Progenitor cell of endocrine pancreas (in vitro differentiated cells): ENCODE measurements around the gene SYNPO. TPM values are rescaled to one million over a fixed set of nuclear protein-coding genes. Genes with fewer than 3 reads are reported as not detected.
A peak's percentile ranks its signal among the peaks of the same experiment; 100 is the strongest.

Experiments used
- DNase-seq: peaks from one replicate; pipeline ENCODE4 v3.0.0; 2021; ENCODE audit warnings: low spot score; ENCODE audit not compliant: unreplicated experiment
- H3K27ac Mint-ChIP-seq: 2 replicates; pipeline ENCODE4 v1.8.0; 2021; ENCODE audit warnings: mild to moderate bottlenecking, moderate library complexity, mixed read lengths
- H3K27me3 Mint-ChIP-seq: 2 replicates; pipeline ENCODE4 v1.8.0; 2021; ENCODE audit warnings: mixed read lengths
- H3K36me3 Mint-ChIP-seq: 2 replicates; pipeline ENCODE4 v1.8.0; 2022; ENCODE audit warnings: mixed read lengths; ENCODE audit not compliant: insufficient read depth
- H3K4me1 Mint-ChIP-seq: 2 replicates; pipeline ENCODE4 v1.8.0; 2021; ENCODE audit warnings: low read depth, mixed read lengths
- H3K4me3 Mint-ChIP-seq: 2 replicates; pipeline ENCODE4 v1.8.0; 2021; ENCODE audit warnings: low read depth, mild to moderate bottlenecking, moderate library complexity, mixed read lengths
- H3K9me3 Mint-ChIP-seq: 2 replicates; pipeline ENCODE4 v1.8.0; 2021; ENCODE audit warnings: low read depth, mixed read lengths
- CTCF ChIP-seq: fragments of 200-600 bp; sonication (generic); IDR thresholded peaks from one replicate; pipeline ENCODE4 v1.5.0; 2021; ENCODE audit warnings: antibody characterized with exemption, mild to moderate bottlenecking; ENCODE audit not compliant: unreplicated experiment
- total RNA-seq: library from RNA; stranded (reverse); gene quantifications from 2 replicates; pipeline ENCODE4 v1.2.1, GENCODE V29; 2021

SYNPO gene
- total RNA-seq, 1 donor from 2014 or later, result 1.5 TPM

DNA sequence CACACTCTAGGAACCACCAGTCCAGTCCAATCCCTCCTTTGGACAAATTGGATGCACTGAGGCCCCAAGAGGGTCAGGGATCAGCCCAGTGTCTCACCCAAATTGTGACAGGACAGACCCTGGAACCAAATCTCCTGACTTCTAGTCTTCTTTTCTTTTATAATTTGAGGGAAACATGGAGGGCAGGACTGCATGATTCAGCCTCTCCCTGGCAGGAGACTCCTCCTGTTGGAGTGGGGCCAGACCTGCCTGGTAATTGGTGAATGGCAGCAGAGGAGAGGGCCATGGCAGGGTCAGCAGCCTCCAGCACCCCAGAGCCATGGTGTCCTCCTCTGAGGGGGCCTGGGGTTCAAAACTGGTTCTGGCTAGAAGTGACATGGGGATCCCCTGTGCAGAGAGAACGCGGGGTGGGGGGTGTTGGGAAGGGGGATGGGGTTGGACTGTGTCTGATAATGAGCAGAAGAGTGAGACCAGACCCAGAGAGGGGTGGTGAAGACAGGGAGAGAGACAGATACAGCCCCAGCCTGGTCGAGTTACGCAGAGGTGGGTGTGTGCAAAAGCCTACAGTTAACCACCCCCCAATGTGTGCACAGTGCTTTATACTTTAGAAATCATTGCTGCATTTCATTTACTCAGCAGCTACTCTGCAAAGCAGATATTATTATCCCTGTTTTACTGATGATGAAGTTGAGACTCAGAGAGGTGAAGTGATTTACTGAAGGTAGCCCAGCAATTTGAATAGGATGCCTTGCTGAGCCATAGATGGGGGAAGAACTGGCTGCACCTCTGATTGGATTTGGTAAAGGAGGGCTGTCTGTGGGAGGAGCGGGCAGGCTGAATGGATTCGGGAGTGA, 3.8 kb upstream of the SYNPO start:
- DNase-seq, result no peak
- Mint-ChIP-seq H3K36me3 (no peaks in the 10 kb centered on the region), H3K4me3 (no peak overlapping the region), H3K4me1 (peaks cover 30% of the 10 kb centered on the region), H3K9me3 (no peaks in the 10 kb centered on the region), H3K27ac (peak overlapping the region; percentile 67), H3K27me3 (peaks cover 2% of the 10 kb centered on the region)
- TF ChIP-seq CTCF, result no peak

DNA sequence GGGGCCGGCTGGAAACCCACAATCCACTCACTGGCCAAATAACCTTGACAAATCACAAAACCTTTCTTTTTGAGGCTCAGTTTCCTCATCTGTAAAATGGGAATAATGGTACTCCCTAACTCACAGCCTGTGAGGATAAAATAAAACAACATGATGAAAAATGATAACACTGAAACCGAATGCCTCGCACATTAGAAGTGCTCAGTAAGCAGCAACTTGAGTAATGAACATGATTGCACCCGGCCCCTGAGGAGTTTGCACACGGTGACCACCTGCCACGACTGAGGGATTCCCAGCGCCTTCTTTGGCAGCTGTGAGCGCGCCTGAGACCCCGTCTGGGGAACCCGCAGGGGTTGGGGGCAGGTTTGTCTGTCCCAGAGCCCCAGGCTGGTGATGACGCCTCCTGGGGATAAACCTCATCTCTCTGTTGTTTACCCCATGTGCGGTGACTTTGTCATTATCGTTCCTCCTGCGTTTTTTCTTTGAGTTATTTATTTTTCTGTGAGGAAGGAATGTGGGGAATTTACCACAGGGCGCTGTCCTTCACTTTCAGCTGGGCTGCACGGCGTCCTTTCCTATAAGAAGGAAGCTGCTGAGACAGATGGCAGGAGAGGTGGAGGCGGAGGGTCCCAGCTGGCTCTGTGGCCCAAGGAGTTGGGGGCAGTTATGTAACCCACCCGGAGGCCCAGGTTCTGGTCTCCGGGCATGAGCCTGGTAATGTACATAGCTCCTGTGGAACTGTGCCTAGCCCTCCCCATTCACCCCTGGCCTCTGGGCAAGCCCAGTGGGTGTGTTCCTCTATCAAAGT, 3.0 kb upstream of the SYNPO start:
- Mint-ChIP-seq H3K36me3 (no peaks in the 10 kb centered on the region), H3K9me3 (no peaks in the 10 kb centered on the region), H3K27ac (peak overlapping the region; percentile 74), H3K4me3 (no peak overlapping the region), H3K4me1 (peaks cover 31% of the 10 kb centered on the region), H3K27me3 (peaks cover 2% of the 10 kb centered on the region)
- peak; percentile 25 for DNase-seq
- no peak for TF ChIP-seq CTCF

GRCh38 chr5:150638053-150638444, 2.4 kb upstream of the SYNPO start:
- no peak for TF ChIP-seq CTCF
- Mint-ChIP-seq H3K4me1 (peaks cover 31% of the 10 kb centered on the region), H3K36me3 (no peaks in the 10 kb centered on the region), H3K27me3 (peaks cover 2% of the 10 kb centered on the region), H3K9me3 (no peaks in the 10 kb centered on the region), H3K27ac (peak overlapping the region; percentile 83), H3K4me3 (no peak overlapping the region)
- DNase-seq, result no peak

DNA sequence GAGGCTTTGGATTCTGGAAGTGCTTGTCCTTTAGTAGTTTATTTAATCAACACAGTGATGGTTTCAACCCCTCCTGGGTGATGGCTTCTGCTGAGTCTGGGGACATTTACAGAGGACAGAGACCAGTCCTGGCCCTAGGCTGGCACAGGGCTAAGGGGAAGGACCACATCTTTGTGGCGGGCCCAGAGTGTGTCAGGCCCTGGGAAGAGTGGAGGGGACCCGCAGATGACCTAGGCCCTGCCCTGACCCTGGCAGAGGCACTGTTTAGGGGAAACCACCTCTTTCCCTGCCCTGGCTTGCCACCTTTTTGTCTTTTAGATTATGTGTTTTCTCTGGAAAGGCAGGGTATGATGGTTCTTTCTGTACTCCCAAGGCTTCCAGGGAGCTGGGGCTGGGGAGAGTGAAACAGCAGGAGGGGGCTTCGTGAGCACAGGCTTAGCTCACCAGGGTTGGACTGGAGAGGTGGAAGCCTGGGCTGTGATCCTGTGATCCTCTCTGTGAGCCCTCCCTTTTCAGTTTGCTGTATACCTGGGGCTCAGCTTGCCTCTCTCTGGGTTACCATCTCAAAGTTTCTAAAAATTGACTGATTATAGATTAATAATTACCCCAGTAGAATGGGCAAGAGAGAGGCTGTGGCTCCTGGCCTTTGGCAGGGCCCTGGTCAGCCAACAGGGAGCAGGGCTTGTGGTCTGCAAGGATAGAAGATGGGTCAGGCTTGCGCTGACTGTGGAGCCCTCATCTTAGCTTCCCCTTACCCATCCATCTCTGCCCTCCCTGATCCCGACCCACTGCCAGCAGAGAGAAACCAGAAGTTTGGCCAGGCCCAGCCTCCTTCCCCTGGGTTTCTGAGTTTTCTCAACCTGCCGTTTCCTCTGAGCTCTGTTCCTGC, 1.7 kb upstream of the SYNPO start:
- no peak for DNase-seq
- peaks cover 31% of the 10 kb centered on the region for H3K4me1 Mint-ChIP-seq
- no peaks in the 10 kb centered on the region for H3K9me3 Mint-ChIP-seq
- peak overlapping the region; percentile 83 for H3K27ac Mint-ChIP-seq
- TF ChIP-seq CTCF, result no peak
- H3K27me3 Mint-ChIP-seq, result peaks cover 2% of the 10 kb centered on the region
- no peaks in the 10 kb centered on the region for H3K36me3 Mint-ChIP-seq
- no peak overlapping the region for H3K4me3 Mint-ChIP-seq

- H3K27ac Mint-ChIP-seq, result no peak overlapping the region
- no peak for TF ChIP-seq CTCF
- peaks cover 2% of the 10 kb centered on the region for H3K27me3 Mint-ChIP-seq
- H3K4me1 Mint-ChIP-seq, result peaks cover 34% of the 10 kb centered on the region
- no peaks in the 10 kb centered on the region for H3K36me3 Mint-ChIP-seq
- H3K4me3 Mint-ChIP-seq, result no peak overlapping the region
- no peak for DNase-seq
- no peaks in the 10 kb centered on the region for H3K9me3 Mint-ChIP-seq
Measured at GRCh38 chr5:150639377-150639692, 1.1 kb upstream of the SYNPO start.
